Measurements from ENCODE around the gene S1PR1. TPM values are rescaled to one million over a fixed set of nuclear protein-coding genes. Genes with fewer than 3 reads are reported as not detected.

Gene S1PR1
- total and polyA plus RNA-seq, 11 donors: 37.0 to 175 (median 60.6) TPM

- ATAC-seq (peak; percentile 81 to 93 (median 90)), DNase-seq (peak; percentile 25 to 63 (median 57))
- WGBS, 4 donors: 65 to 81% (median 68%) methylated on average over 11 of the region's 11 CpGs
- H3K4me1 ChIP-seq: peaks cover 0 to 9% (median 0%) of the 10 kb centered on the region in 12 donors
- no peak overlapping the region for H3K4me3 ChIP-seq
- no peaks in the 10 kb centered on the region for H3K9me3 ChIP-seq
- intact Hi-C loops (cut with DNase I): no loop called here
- H3K36me3 ChIP-seq: no peaks in the 10 kb centered on the region
- TF ChIP-seq POLR2A (IDR thresholded peaks at IDR 0.05) (no peak), CTCF (IDR thresholded peaks at IDR 0.05) (no peak)
- no peaks in the 10 kb centered on the region for H3K27me3 ChIP-seq
- H3K27ac ChIP-seq: peak overlapping the region in 5 of 12 donors; percentile 11 to 61 (median 33)
These were observed 16.6 kb upstream of the S1PR1 start for GRCh38 chr1:101219924-101220870.

- no peak overlapping the region for H3K27ac ChIP-seq
- no peaks in the 10 kb centered on the region for H3K27me3 ChIP-seq
- ATAC-seq: no peak
- intact Hi-C loops (cut with DNase I): no loop called here
- H3K4me1 ChIP-seq: peaks cover 0 to 9% (median 0%) of the 10 kb centered on the region in 12 donors
- H3K4me3 ChIP-seq: no peak overlapping the region
- H3K36me3 ChIP-seq: no peaks in the 10 kb centered on the region
- WGBS, 4 donors: 63 to 73% (median 70%) methylated on average over 4 of the region's 4 CpGs
- H3K9me3 ChIP-seq: no peaks in the 10 kb centered on the region
- TF ChIP-seq POLR2A (IDR thresholded peaks at IDR 0.05) (no peak), CTCF (IDR thresholded peaks at IDR 0.05) (no peak)
- DNase-seq: no peak
These were observed 15.9 kb upstream of the S1PR1 start for GRCh38 chr1:101220906-101221305.

GRCh38 chr1:101221945-101222429, 14.8 kb upstream of the S1PR1 start:
- intact Hi-C loops (cut with DNase I): no loop called here

More at GRCh38 chr1:101221945-101222429, 14.8 kb upstream of the S1PR1 start:
- ATAC-seq (no peak), DNase-seq (no peak)
- Histone ChIP-seq H3K27ac (no peak overlapping the region), H3K27me3 (no peaks in the 10 kb centered on the region), H3K36me3 (no peaks in the 10 kb centered on the region), H3K9me3 (no peaks in the 10 kb centered on the region), H3K4me3 (no peak overlapping the region), H3K4me1 (peaks cover 0 to 8% (median 0%) of the 10 kb centered on the region in 12 donors)
- WGBS, 4 donors: 89 to 100% (median 93%) methylated on average over 1 of the region's 1 CpG
- TF ChIP-seq POLR2A (IDR thresholded peaks at IDR 0.05): no peak
- TF ChIP-seq CTCF (IDR thresholded peaks at IDR 0.05): no peak

All from heart left ventricle (tissue), 16 donors.